ENCODE data around the gene NUBPL.

DNA sequence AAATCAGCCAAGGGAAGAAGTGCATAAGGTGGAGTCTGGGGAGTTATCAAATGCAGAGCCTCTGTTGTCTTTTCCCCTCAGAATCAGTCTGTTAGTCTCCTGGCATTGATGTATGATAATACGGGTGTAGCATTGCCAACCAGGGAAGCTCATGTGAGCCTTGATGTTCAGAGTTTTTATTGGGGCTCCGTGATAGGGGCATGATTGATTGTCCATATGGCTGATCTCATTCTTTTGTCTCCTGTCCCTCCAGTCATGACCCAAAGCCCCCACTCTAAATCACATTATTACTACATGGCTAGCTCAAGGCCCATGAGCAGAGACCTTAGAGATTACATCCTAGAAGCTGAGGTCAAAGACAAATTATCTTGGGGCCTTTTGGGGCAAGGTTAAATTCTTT lies 140.9 kb downstream of the NUBPL start:
- TF ChIP-seq CTCF (IDR thresholded peaks at IDR 0.05) (no peak), POLR2A (IDR thresholded peaks at IDR 0.05) (no peak)

Measured in Peyer's patch (tissue), 4 donors.